ENCODE results near the gene SRM.
"Not testable (repeated sequence)": the region's sequence is repeated elsewhere in the genome, so short reads cannot be mapped to it uniquely, and the experiment has no call there.

The SRM gene

GRCh38 chr1:11045428-11046269 is 14.2 kb downstream of the SRM start:
- in situ Hi-C loops (cut with MboI; ENCODE audit: low sequenced_read_pairs) = no loop called here

GRCh38 chr1:11044849-11045427 is 14.9 kb downstream of the SRM start:
- in situ Hi-C loops (cut with MboI; ENCODE audit: low sequenced_read_pairs) = no loop called here

- in situ Hi-C loops (cut with MboI; ENCODE audit: low sequenced_read_pairs) = no loop called here
Observed at GRCh38 chr1:11044086-11044848, 15.6 kb downstream of the SRM start.

- in situ Hi-C loops (cut with MboI; ENCODE audit: low sequenced_read_pairs) = no loop called here
Observed at GRCh38 chr1:11042995-11043874, 16.6 kb downstream of the SRM start.

- in situ Hi-C loops (cut with MboI; ENCODE audit: low sequenced_read_pairs) = no loop called here
Observed at GRCh38 chr1:11042065-11042464, 17.8 kb downstream of the SRM start.

- in situ Hi-C loops (cut with MboI; ENCODE audit: low sequenced_read_pairs) = no loop called here
Observed at GRCh38 chr1:11041048-11041447, 18.8 kb downstream of the SRM start.

GRCh38 chr1:11040105-11040429 is 19.8 kb downstream of the SRM start:
- in situ Hi-C loops (cut with MboI; ENCODE audit: low sequenced_read_pairs) = not testable (repeated sequence)

GRCh38 chr1:11039351-11040104 is 20.3 kb downstream of the SRM start:
- in situ Hi-C loops (cut with MboI; ENCODE audit: low sequenced_read_pairs) = loop anchor here (10.0 kb wide), 1 partner anchor 595 kb away; no protein-coding TSS in a partner anchor

- in situ Hi-C loops (cut with MboI; ENCODE audit: low sequenced_read_pairs) = loop anchor here (10.0 kb wide), 1 partner anchor 597 kb away; no protein-coding TSS in a partner anchor
Observed at GRCh38 chr1:11037740-11038182, 22.1 kb downstream of the SRM start.

GRCh38 chr1:11037019-11037739 is 22.6 kb downstream of the SRM start:
- in situ Hi-C loops (cut with MboI; ENCODE audit: low sequenced_read_pairs) = loop anchor here (10.0 kb wide), 1 partner anchor 598 kb away; no protein-coding TSS in a partner anchor

GRCh38 chr1:11031624-11032262 is 28.1 kb downstream of the SRM start:
- in situ Hi-C loops (cut with MboI; ENCODE audit: low sequenced_read_pairs) = loop anchor here (10.0 kb wide), 1 partner anchor 603 kb away; no protein-coding TSS in a partner anchor

- in situ Hi-C loops (cut with MboI; ENCODE audit: low sequenced_read_pairs) = loop anchor here (10.0 kb wide), 1 partner anchor 604 kb away; no protein-coding TSS in a partner anchor
Observed at GRCh38 chr1:11030865-11031264, 29.0 kb downstream of the SRM start.

GRCh38 chr1:11028018-11028417 is 31.8 kb downstream of the SRM start:
- in situ Hi-C loops (cut with MboI; ENCODE audit: low sequenced_read_pairs) = no loop called here

GRCh38 chr1:11027316-11027715 is 32.5 kb downstream of the SRM start:
- in situ Hi-C loops (cut with MboI; ENCODE audit: low sequenced_read_pairs) = no loop called here

GRCh38 chr1:11026903-11027302 is 32.9 kb downstream of the SRM start:
- in situ Hi-C loops (cut with MboI; ENCODE audit: low sequenced_read_pairs) = no loop called here

GRCh38 chr1:11026052-11026451 is 33.8 kb downstream of the SRM start:
- in situ Hi-C loops (cut with MboI; ENCODE audit: low sequenced_read_pairs) = no loop called here

- in situ Hi-C loops (cut with MboI; ENCODE audit: low sequenced_read_pairs) = no loop called here
Observed at GRCh38 chr1:11025618-11026017, 34.2 kb downstream of the SRM start.

- in situ Hi-C loops (cut with MboI; ENCODE audit: low sequenced_read_pairs) = no loop called here
Observed at GRCh38 chr1:11024874-11025203, 35.0 kb downstream of the SRM start.

Data from HL-60/S4 treated with retinoic acid at 250 ng/mL for 4 days and 3 days (cell line).